GM12891 (cell line): ENCODE measurements around the gene RIMBP2.

Experiments
- POLR2A ChIP-seq: IDR thresholded peaks from 2 replicates; pipeline ENCODE4 v1.6.1; 2011; ENCODE audit warnings: low read depth, low read length, control low read depth
- POLR2AphosphoS5 ChIP-seq: IDR thresholded peaks from 2 replicates; pipeline ENCODE4 v1.6.1; 2011; ENCODE audit warnings: low read depth, low read length, control low read depth
- TAF1 ChIP-seq: IDR thresholded peaks from 2 replicates; pipeline ENCODE4 v1.6.1; 2011; ENCODE audit warnings: low read depth, low read length, control low read depth

GRCh38 chr12:130422676-130423075, 293.4 kb downstream of the RIMBP2 start:
- TF ChIP-seq POLR2A (no peak), POLR2AphosphoS5 (no peak), TAF1 (no peak)
